CD4-positive, alpha-beta memory T cell (primary cell): ENCODE data around the gene RSU1. TPM values are rescaled to one million over a fixed set of nuclear protein-coding genes. Genes with fewer than 3 reads are reported as not detected.

Experiments
- CTCF ChIA-PET: fragments of 350-600 bp; sonication (Branson Sonifier 250); formaldehyde crosslinking; loops from one replicate; lab custom pipeline; 2021; ENCODE audit warnings: inconsistent platforms; ENCODE audit not compliant: partially characterized antibody; lab: Charles Lee
- POLR2A ChIA-PET: fragments of 350-600 bp; sonication (Branson Sonifier 250); formaldehyde crosslinking; loops from one replicate; lab custom pipeline; 2021; ENCODE audit not compliant: partially characterized antibody; lab: Charles Lee
- DNase-seq, 5 donors: peaks; one replicate each; pipeline versions ENCODE4 v3.0.0 to v3.0.0-alpha.2; 2020 to 2022; ENCODE audit warnings: mixed read lengths in 1 of 5
- H3K27ac ChIP-seq: one replicate; pipeline ENCODE4 v1.7.0; 2013; ENCODE audit warnings: low read depth, low read length
- H3K27me3 ChIP-seq: 2 replicates; pipeline ENCODE4 v1.7.0; 2013; ENCODE audit warnings: mild to moderate bottlenecking, low read length, moderate library complexity; ENCODE audit not compliant: insufficient read depth
- H3K36me3 ChIP-seq: 2 replicates; pipeline ENCODE4 v1.7.0; 2013; ENCODE audit warnings: mild to moderate bottlenecking, low read length, moderate library complexity; ENCODE audit not compliant: insufficient read depth
- H3K4me1 ChIP-seq: 2 replicates; pipeline ENCODE4 v1.7.0; 2013; ENCODE audit warnings: mild to moderate bottlenecking, low read length, moderate library complexity; ENCODE audit not compliant: insufficient read depth
- H3K4me3 ChIP-seq, 2 donors: one replicate each; pipeline ENCODE4 v1.7.0; 2013; ENCODE audit warnings: low read length in 2 of 2, mild to moderate bottlenecking in 1 of 2
- H3K9me3 ChIP-seq, 2 donors: one replicate each; pipeline ENCODE4 v1.7.0; 2013; ENCODE audit warnings: low read length in 2 of 2, control low read depth in 1 of 2; ENCODE audit not compliant: control insufficient read depth in 1 of 2
- H3K27ac Mint-ChIP-seq, 7 donors: one replicate each; pipeline ENCODE4 v1.8.0; 2020 to 2021; ENCODE audit warnings: mixed read lengths in 7 of 7, mild to moderate bottlenecking in 6 of 7, inconsistent platforms in 3 of 7, moderate library complexity in 3 of 7
- H3K27me3 Mint-ChIP-seq, 2 donors: one replicate each; pipeline ENCODE4 v1.8.0; 2020 to 2021; ENCODE audit warnings: mixed read lengths in 2 of 2
- H3K36me3 Mint-ChIP-seq, 2 donors: one replicate each; pipeline ENCODE4 v1.8.0; 2020 to 2021; ENCODE audit warnings: mixed read lengths in 2 of 2, inconsistent platforms in 1 of 2, mild to moderate bottlenecking in 1 of 2
- H3K4me1 Mint-ChIP-seq, 4 donors: one replicate each; pipeline ENCODE4 v1.8.0; 2020 to 2021; ENCODE audit warnings: mixed read lengths in 4 of 4, mild to moderate bottlenecking in 1 of 4
- H3K4me3 Mint-ChIP-seq, 8 donors: one replicate each; pipeline ENCODE4 v1.8.0; 2020 to 2021; ENCODE audit warnings: mixed read lengths in 8 of 8, mild to moderate bottlenecking in 7 of 8, moderate library complexity in 6 of 8, inconsistent platforms in 3 of 8
- H3K9me3 Mint-ChIP-seq, 8 donors: one replicate each; pipeline ENCODE4 v1.8.0; 2020 to 2021; ENCODE audit warnings: mixed read lengths in 8 of 8, mild to moderate bottlenecking in 5 of 8, inconsistent platforms in 3 of 8, moderate library complexity in 1 of 8
- intact Hi-C: fragments of 100-400 bp; cut with micrococcal nuclease; formaldehyde crosslinking; loops from one replicate; pipeline ENCODE4 v1.15.1; 2023
- polyA plus RNA-seq, 2 donors: library from polyadenylated mRNA; unstranded; fragments of 300-500 nt; fragmentation: Illumina TruSeq; gene quantifications; one replicate each; pipeline ENCODE4 v1.2.3, GENCODE V29; 2021
- total RNA-seq, 2 experiments: library from RNA; stranded (reverse); gene quantifications; one replicate each; pipeline ENCODE4 v1.2.3, GENCODE V29; 2021

The RSU1 gene
- total and polyA plus RNA-seq, 4 experiments from 2014 or later, result 53.6 to 186 (median 95.1) TPM

DNA sequence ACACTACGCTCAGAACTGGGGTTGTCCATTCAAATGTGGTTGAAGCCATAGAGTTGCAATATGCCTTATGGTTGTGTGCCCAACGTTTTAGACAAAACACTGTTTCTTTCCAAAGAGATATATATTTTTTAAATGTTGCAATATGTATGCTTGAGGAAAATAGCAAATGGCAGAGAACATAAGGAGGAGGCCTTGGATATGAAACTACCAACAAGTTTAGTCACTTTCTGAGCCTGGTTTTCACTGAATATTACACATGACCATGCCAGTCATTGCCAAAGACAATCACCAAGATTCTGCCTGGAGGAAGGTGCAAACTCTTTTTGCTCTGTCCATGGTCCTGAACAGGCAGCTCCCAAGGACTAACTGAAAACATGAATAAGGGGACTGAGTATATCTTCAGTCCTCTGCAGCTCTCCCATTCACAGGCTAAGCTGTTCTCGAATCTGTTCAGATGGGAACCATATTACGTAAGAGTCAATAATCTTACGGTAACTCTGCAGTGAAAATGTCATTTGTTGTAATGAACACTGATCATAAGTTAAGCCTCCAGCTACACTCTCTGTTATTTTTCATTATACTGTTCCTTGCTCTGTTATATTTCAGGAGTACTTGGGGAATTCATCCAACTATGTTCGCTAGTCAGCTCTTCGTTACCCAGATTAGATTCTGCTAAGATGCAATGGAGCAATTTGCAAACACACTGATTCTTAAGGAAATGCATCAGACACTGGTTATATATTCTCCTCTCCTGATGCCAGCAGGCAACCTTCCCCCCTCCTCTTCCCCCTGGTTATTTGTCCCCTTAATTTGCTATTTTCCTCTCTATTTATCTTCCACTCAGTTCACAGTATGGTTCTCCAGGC, 204.9 kb downstream of the RSU1 start:
- Mint-ChIP-seq H3K4me1 (no peaks in the 10 kb centered on the region), H3K36me3 (peaks cover 30 to 38% of the 10 kb centered on the region in 2 donors), H3K4me3 (no peak overlapping the region), H3K27me3 (no peaks in the 10 kb centered on the region), H3K27ac (no peak overlapping the region), H3K9me3 (peaks cover 4 to 27% (median 20%) of the 10 kb centered on the region in 8 donors)
- H3K27ac ChIP-seq, result no peak overlapping the region
- ChIA-PET CTCF (no interaction called here), POLR2A (no interaction called here)
- no peaks in the 10 kb centered on the region for H3K4me1 ChIP-seq
- H3K36me3 ChIP-seq, result no peaks in the 10 kb centered on the region
- intact Hi-C loops, result no loop called here
- H3K27me3 ChIP-seq, result no peaks in the 10 kb centered on the region
- H3K9me3 ChIP-seq, result no peaks in the 10 kb centered on the region
- peak in 2 of 5 donors; percentile 2 to 15 for DNase-seq
- H3K4me3 ChIP-seq, result no peak overlapping the region

DNA sequence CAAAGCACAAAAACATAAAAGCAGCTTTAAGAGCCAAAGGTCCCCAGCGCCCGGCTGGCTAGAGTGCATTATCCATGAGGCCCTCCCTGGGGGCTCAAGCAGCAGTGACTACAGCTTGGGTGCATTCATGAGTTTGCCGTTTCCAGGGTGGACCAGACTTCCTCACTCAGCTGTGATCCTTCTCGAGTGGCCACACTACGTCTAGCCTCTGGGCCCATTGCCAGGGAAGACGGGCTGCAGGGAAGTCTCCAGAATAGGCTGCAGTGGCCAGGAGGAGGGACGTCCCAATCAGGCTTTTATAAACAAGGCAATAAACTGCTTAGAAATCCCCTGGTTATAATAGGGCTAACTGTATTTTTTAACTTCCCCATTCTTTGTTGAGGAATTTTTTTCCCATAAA, 206.2 kb downstream of the RSU1 start:
- Histone ChIP-seq H3K27ac (no peak overlapping the region), H3K27me3 (no peaks in the 10 kb centered on the region), H3K4me3 (no peak overlapping the region), H3K36me3 (no peaks in the 10 kb centered on the region), H3K9me3 (no peaks in the 10 kb centered on the region), H3K4me1 (no peaks in the 10 kb centered on the region)
- no peaks in the 10 kb centered on the region for H3K27me3 Mint-ChIP-seq
- peaks cover 2 to 14% (median 8%) of the 10 kb centered on the region in 8 donors for H3K9me3 Mint-ChIP-seq
- POLR2A ChIA-PET, result no interaction called here
- no peak for DNase-seq
- H3K27ac Mint-ChIP-seq, result no peak overlapping the region
- intact Hi-C loops, result no loop called here
- CTCF ChIA-PET, result no interaction called here
- no peak overlapping the region for H3K4me3 Mint-ChIP-seq
- peaks cover 25 to 35% of the 10 kb centered on the region in 2 donors for H3K36me3 Mint-ChIP-seq
- no peaks in the 10 kb centered on the region for H3K4me1 Mint-ChIP-seq

DNA sequence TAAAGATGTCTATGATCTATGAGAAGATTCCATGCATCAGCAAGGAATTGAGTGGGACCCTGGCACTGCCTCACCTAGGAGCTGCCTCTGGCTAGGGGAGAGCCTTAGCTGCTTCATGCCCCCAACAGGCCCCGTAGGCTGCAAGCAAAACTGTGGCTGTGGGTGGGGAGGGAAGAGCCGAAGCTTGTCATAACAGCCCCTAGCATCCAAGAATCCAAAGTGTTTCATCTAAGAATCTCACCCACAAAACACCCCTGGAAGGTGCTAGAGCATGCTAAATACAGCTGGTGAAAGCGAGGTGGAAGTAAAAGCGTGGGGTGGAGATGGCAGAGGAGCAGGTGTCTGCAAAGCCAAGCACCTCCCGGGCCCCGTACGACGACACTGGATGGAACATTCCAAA, 208.0 kb downstream of the RSU1 start:
- no peak overlapping the region for H3K4me3 ChIP-seq
- Mint-ChIP-seq H3K4me1 (no peaks in the 10 kb centered on the region), H3K4me3 (no peak overlapping the region), H3K27ac (no peak overlapping the region), H3K27me3 (no peaks in the 10 kb centered on the region), H3K9me3 (peaks cover 0 to 2% (median 0%) of the 10 kb centered on the region in 8 donors), H3K36me3 (peaks cover 13 to 27% of the 10 kb centered on the region in 2 donors)
- intact Hi-C loops, result no loop called here
- CTCF ChIA-PET, result no interaction called here
- H3K27me3 ChIP-seq, result no peaks in the 10 kb centered on the region
- no peaks in the 10 kb centered on the region for H3K36me3 ChIP-seq
- H3K9me3 ChIP-seq, result no peaks in the 10 kb centered on the region
- H3K4me1 ChIP-seq, result no peaks in the 10 kb centered on the region
- DNase-seq, result no peak
- POLR2A ChIA-PET, result no interaction called here
- no peak overlapping the region for H3K27ac ChIP-seq

DNA sequence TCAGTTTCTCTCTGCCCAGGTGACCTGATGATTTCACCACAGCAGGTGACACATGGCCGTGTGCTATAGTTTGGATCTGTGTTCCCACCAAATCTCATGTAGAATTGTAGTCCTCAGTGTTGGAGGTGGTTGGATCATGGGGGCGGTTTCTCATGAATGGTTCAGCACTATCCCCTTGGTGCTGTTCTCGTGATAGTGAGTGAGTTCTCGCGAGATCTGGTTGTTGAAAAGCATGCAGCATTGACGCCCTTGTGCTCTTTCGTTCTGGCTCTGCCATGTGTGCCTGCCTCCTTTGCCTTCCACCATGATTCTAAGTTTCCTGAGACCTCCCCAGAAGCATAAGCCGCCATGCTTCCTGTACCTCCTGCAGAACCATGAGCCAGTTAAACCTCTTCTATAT, 210.3 kb downstream of the RSU1 start:
- Mint-ChIP-seq H3K36me3 (peaks cover 23 to 30% of the 10 kb centered on the region in 2 donors), H3K9me3 (no peaks in the 10 kb centered on the region), H3K27me3 (no peaks in the 10 kb centered on the region), H3K4me3 (peak overlapping the region in 1 of 8 donors; percentile 6), H3K27ac (no peak overlapping the region), H3K4me1 (peaks cover 0 to 4% (median 0%) of the 10 kb centered on the region in 4 donors)
- intact Hi-C loops, result no loop called here
- DNase-seq, result no peak
- H3K4me1 ChIP-seq, result no peaks in the 10 kb centered on the region
- H3K27ac ChIP-seq, result no peak overlapping the region
- no peak overlapping the region for H3K4me3 ChIP-seq
- ChIA-PET CTCF (no interaction called here), POLR2A (no interaction called here)
- no peaks in the 10 kb centered on the region for H3K9me3 ChIP-seq
- no peaks in the 10 kb centered on the region for H3K36me3 ChIP-seq
- no peaks in the 10 kb centered on the region for H3K27me3 ChIP-seq

DNA sequence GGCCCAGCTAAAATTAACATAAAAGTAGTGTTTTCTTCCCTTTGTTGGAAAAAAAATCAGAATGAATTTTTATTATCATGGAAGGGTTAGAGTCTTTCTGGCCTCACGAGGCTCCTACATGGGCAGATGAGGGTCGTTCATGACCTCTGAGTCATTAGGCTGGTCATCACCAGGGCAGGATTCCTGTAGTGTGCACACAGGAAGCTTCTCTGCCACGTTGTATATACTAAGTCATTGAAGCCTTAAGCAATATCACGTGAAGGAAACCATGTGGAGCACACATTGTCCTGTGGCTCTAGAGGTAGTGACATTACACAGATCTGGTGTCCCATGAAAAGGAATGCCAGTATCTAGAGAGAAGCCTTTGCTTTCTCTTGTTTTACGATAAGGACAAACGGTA, 210.8 kb downstream of the RSU1 start:
- CTCF ChIA-PET, result no interaction called here
- Mint-ChIP-seq H3K27ac (no peak overlapping the region), H3K4me1 (peaks cover 0 to 4% (median 0%) of the 10 kb centered on the region in 4 donors), H3K9me3 (no peaks in the 10 kb centered on the region), H3K27me3 (no peaks in the 10 kb centered on the region), H3K4me3 (no peak overlapping the region), H3K36me3 (peaks cover 24 to 31% of the 10 kb centered on the region in 2 donors)
- Histone ChIP-seq H3K36me3 (no peaks in the 10 kb centered on the region), H3K27me3 (no peaks in the 10 kb centered on the region), H3K4me1 (no peaks in the 10 kb centered on the region), H3K27ac (no peak overlapping the region), H3K9me3 (no peaks in the 10 kb centered on the region), H3K4me3 (no peak overlapping the region)
- intact Hi-C loops, result no loop called here
- POLR2A ChIA-PET, result no interaction called here
- no peak for DNase-seq

DNA sequence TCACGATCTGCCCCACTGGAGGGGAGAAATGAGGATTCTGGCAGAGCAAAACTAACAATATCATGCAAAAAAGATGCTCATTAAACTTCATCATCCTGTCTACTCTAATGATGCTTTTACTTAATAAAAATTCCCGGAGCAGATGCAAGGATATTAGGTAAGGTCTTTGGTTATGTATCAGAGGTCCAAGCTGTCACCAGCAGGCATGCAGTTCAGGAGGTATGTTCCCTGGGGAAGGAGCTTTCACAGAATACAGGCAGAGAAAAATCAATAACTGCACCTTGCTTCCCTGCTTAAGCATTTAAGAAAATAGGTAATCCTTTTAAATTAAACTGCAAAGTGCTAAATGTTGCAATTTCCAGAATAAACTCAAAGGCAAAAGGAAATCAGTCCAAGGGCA, 213.9 kb downstream of the RSU1 start:
- DNase-seq, result no peak
- ChIA-PET POLR2A (no interaction called here), CTCF (interaction anchor here (0.6 kb wide), 1 partner anchor 205 kb away, joined by 3 read pairs; no protein-coding TSS in a partner anchor)
- Histone ChIP-seq H3K4me1 (no peaks in the 10 kb centered on the region), H3K27me3 (no peaks in the 10 kb centered on the region), H3K4me3 (no peak overlapping the region), H3K27ac (no peak overlapping the region), H3K9me3 (no peaks in the 10 kb centered on the region), H3K36me3 (no peaks in the 10 kb centered on the region)
- peaks cover 0 to 4% (median 0%) of the 10 kb centered on the region in 4 donors for H3K4me1 Mint-ChIP-seq
- H3K27ac Mint-ChIP-seq, result no peak overlapping the region
- no peak overlapping the region for H3K4me3 Mint-ChIP-seq
- no peaks in the 10 kb centered on the region for H3K27me3 Mint-ChIP-seq
- intact Hi-C loops, result no loop called here
- peaks cover 34 to 53% of the 10 kb centered on the region in 2 donors for H3K36me3 Mint-ChIP-seq
- no peaks in the 10 kb centered on the region for H3K9me3 Mint-ChIP-seq

GRCh38 chr10:16602104-16602775, 215.0 kb downstream of the RSU1 start:
- H3K27me3 Mint-ChIP-seq, result no peaks in the 10 kb centered on the region
- Histone ChIP-seq H3K4me3 (no peak overlapping the region), H3K4me1 (no peaks in the 10 kb centered on the region), H3K27ac (no peak overlapping the region), H3K27me3 (no peaks in the 10 kb centered on the region), H3K36me3 (no peaks in the 10 kb centered on the region), H3K9me3 (no peaks in the 10 kb centered on the region)
- DNase-seq, result no peak
- H3K4me1 Mint-ChIP-seq, result peaks cover 0 to 4% (median 0%) of the 10 kb centered on the region in 4 donors
- H3K27ac Mint-ChIP-seq, result no peak overlapping the region
- ChIA-PET CTCF (no interaction called here), POLR2A (no interaction called here)
- peaks cover 43 to 62% of the 10 kb centered on the region in 2 donors for H3K36me3 Mint-ChIP-seq
- no peaks in the 10 kb centered on the region for H3K9me3 Mint-ChIP-seq
- H3K4me3 Mint-ChIP-seq, result no peak overlapping the region
- intact Hi-C loops, result no loop called here
